ENCODE results near the gene TTLL13.
"Not testable (repeated sequence)": the region's sequence is repeated elsewhere in the genome, so short reads cannot be mapped to it uniquely, and the experiment has no call there.

TTLL13 gene

DNA sequence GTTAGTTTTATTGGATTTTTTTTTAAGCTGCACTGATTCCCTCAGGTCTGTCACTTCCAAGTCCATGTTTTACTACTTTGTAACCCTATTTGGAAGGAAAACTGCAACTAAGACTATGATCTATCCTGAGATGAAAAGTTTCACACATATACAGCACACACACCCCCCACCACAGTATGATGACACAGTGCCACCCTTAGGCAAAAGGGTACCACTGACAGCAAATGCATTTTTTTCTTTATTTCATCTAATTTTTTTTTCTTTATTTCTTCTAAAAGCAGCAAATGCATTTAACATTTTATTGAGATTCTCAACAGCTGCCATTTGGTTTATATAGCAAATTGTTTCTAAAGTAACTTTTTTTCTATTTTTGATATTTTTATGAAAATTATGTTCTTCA is 37.3 kb downstream of the TTLL13 start:
- peak; percentile 38 to 66 for DNase-seq (ENCODE audit: low read depth in 2 of 2)
- TF ChIP-seq, protein P1, sequence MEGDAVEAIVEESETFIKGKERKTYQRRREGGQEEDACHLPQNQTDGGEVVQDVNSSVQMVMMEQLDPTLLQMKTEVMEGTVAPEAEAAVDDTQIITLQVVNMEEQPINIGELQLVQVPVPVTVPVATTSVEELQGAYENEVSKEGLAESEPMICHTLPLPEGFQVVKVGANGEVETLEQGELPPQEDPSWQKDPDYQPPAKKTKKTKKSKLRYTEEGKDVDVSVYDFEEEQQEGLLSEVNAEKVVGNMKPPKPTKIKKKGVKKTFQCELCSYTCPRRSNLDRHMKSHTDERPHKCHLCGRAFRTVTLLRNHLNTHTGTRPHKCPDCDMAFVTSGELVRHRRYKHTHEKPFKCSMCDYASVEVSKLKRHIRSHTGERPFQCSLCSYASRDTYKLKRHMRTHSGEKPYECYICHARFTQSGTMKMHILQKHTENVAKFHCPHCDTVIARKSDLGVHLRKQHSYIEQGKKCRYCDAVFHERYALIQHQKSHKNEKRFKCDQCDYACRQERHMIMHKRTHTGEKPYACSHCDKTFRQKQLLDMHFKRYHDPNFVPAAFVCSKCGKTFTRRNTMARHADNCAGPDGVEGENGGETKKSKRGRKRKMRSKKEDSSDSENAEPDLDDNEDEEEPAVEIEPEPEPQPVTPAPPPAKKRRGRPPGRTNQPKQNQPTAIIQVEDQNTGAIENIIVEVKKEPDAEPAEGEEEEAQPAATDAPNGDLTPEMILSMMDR (IDR thresholded peaks at IDR 0.05; ENCODE audit: low read depth, low read length) = no peak
- no peak overlapping the region for H3K4me3 ChIP-seq (replicated peaks in 1 of 2; ENCODE audit: low read depth in 2 of 2, low read length in 2 of 2)

DNA sequence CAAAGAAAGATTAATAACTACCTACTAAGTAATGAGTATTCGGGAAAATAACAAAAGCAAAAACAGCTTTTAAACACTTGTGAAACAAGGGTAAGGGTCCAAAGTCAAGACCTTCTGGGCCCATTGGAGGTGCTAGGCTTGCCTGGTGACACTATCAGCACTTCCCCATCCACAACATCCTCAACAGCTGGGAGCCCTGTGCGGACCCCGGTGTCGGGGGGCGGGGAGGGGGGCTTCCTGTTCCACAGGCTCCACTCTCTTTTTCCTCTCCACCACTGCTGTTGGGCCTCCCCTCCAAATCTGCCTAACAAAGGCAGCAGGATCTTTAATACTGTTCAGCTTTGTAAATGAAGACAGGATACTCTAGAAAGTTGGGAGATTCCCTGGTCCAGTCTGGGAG is 37.7 kb downstream of the TTLL13 start:
- DNase-seq (ENCODE audit: low read depth in 2 of 2) = no peak
- TF ChIP-seq, protein P1 (IDR thresholded peaks at IDR 0.05; ENCODE audit: low read depth, low read length) = no peak
- no peak overlapping the region for H3K4me3 ChIP-seq (replicated peaks in 1 of 2; ENCODE audit: low read depth in 2 of 2, low read length in 2 of 2)

DNA sequence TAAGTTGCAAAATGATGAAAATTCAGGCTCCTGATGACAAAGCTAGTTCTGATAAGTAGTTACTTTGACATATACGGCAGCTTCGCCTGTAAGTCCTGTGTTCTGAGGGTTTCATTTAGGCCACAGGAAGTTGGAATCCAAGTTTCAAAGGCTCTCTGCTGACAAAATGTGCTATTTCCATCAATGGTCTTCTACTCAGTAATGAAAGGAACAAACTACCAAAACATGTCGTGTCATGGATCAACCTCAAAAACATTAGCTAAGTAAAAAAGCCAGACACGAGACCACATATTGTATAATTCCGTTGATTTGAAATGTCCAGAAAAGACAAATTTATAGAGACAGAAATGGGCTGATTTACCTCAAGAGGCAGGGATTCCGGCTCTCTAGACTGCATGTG is 38.6 kb downstream of the TTLL13 start:
- DNase-seq (ENCODE audit: low read depth in 2 of 2) = no peak
- TF ChIP-seq, protein P1 (IDR thresholded peaks at IDR 0.05; ENCODE audit: low read depth, low read length) = no peak
- no peak overlapping the region for H3K4me3 ChIP-seq (replicated peaks in 1 of 2; ENCODE audit: low read depth in 2 of 2, low read length in 2 of 2)

DNA sequence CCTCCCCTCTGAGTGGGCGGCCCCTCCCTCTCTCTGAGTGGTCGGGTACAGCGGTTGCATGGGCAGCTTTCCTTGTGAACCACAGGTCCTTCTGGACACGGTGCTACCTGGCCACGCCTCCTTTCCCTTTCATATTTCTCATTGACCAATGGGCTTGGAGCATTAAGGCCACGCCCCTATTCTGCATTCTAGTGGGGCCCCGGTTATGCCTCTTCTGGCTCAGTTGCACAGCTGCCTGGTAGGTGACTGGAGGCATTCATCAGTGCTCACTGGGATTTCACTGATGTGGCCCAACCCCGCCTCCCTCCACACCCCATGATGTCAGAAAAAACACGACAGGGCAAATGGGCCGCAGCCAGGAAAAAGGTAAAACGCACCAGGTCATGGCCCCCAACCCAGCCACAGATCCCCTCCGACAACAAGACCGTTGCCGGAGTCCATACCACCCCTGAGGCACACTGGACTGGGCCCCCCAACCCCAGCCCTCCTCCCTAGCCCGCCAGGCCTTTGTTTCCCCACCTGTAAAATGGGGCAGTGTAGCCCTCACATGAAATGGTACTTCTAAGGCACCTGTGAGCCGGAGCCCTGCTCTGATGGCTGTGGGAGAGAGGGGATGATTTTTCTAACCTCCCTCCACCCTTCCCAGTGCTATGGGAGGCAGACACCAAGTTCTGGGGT is 42.5 kb downstream of the TTLL13 start:
- no peak overlapping the region for H3K4me3 ChIP-seq (replicated peaks in 1 of 2; ENCODE audit: low read depth in 2 of 2, low read length in 2 of 2)
- TF ChIP-seq, protein P1 (IDR thresholded peaks at IDR 0.05; ENCODE audit: low read depth, low read length) = no peak
- DNase-seq (ENCODE audit: low read depth in 2 of 2) = peak in 1 of 2 donors; percentile 33

DNA sequence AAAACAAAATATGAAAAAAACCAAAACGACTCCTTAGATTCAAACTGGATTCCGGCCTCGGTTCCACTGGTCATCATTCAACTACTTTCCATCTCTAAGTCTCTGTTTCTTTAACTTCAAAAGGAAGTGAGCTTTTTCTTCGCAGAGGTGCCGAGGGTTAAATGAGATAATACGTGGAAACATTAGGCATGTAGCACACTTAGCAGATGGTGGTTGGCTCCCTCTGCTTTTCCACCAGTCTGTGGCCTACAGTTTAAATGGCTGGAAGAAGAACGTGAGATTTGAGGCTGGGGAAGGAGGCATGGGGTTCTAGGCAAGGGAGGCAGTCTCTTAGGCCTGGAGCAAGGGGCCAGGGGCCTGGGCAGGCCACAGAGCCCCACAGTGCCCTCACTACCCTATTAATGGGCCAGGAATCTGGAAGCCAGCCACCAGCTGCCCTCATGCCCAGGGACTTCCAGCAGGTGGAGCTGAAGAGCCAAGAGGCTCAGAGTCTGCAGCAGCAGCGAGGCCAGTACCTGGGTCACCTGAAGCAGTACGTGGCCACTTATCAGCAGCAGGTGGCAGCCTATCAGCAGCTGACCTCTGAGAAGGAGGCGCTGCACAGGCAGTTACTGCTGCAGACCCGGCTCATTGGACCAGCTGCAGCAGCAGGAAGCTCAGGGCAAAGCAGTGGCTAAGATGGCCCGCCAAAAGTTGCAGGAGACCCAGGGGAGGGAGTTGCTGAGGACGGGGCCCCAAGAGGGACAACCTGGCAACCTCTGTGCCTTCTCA is 43.9 kb downstream of the TTLL13 start:
- H3K4me3 ChIP-seq (replicated peaks in 1 of 2; ENCODE audit: low read depth in 2 of 2, low read length in 2 of 2) = not testable (repeated sequence)
- TF ChIP-seq, protein P1 (IDR thresholded peaks at IDR 0.05; ENCODE audit: low read depth, low read length) = peak; percentile 86
- peak; percentile 55 to 56 for DNase-seq (ENCODE audit: low read depth in 2 of 2)

DNA sequence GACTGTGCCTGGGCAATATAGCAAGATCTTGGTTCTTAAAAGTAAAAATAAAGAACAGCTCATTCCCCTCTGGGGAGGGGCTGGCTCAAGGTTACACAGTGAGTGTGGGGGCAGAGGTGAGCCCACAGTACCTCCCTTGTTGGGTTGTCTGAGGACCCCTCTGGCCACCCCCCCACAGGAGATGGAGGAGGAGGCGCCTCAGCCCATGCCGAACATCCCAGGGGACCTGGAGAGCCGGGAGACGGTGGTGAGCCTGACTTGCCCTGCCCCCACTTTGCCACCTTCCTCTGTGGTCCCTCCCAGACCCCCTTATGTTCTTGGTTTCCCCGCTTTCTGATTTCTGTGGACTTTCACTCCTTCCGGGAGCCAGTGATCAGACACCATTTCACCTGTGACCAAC is 44.8 kb downstream of the TTLL13 start:
- TF ChIP-seq, protein P1 (IDR thresholded peaks at IDR 0.05; ENCODE audit: low read depth, low read length) = no peak
- no peak overlapping the region for H3K4me3 ChIP-seq (replicated peaks in 1 of 2; ENCODE audit: low read depth in 2 of 2, low read length in 2 of 2)
- DNase-seq (ENCODE audit: low read depth in 2 of 2) = no peak
